DOHH2 (cell line): ENCODE results near the gene DLX4.

ENCODE experiments used
- H3F3A ChIP-seq: fragments of 200-600 bp; sonication (generic), shearing (Covaris generic); 2 replicates; pipeline ENCODE4 v1.6.0; 2016; ENCODE audit warnings: antibody characterized with exemption, mild to moderate bottlenecking; ENCODE audit not compliant: control insufficient read depth, insufficient read depth
- H3K27ac ChIP-seq: fragments of 200-600 bp; sonication (generic); 2 replicates; pipeline ENCODE4 v1.5.1; 2014; ENCODE audit warnings: low read depth, mild to moderate bottlenecking, low read length, moderate library complexity
- H3K27me3 ChIP-seq: fragments of 200-600 bp; sonication (generic); 2 replicates; pipeline ENCODE4 v1.6.1; 2014; ENCODE audit warnings: mild to moderate bottlenecking, low read length, mixed read lengths; ENCODE audit not compliant: control insufficient read depth
- H3K36me3 ChIP-seq: fragments of 200-600 bp; sonication (generic); 2 replicates; pipeline ENCODE4 v1.6.1; 2014; ENCODE audit warnings: mild to moderate bottlenecking, low read length, moderate library complexity, mixed read lengths; ENCODE audit not compliant: control insufficient read depth
- H3K4me1 ChIP-seq: fragments of 200-600 bp; sonication (generic); 2 replicates; pipeline ENCODE4 v1.6.1; 2014; ENCODE audit warnings: mild to moderate bottlenecking, low read length, mixed read lengths; ENCODE audit not compliant: control insufficient read depth
- H3K4me2 ChIP-seq: fragments of 200-600 bp; sonication (generic); 2 replicates; pipeline ENCODE4 v1.6.0; 2014; ENCODE audit warnings: mild to moderate bottlenecking, low read length, moderate library complexity
- H3K4me3 ChIP-seq: fragments of 200-600 bp; sonication (generic); 2 replicates; pipeline ENCODE4 v1.5.1; 2014; ENCODE audit warnings: mild to moderate bottlenecking, low read length, mixed read lengths
- H3K79me2 ChIP-seq: fragments of 200-600 bp; sonication (generic); 2 replicates; pipeline ENCODE4 v1.6.1; 2014; ENCODE audit warnings: mild to moderate bottlenecking, low read length, mixed read lengths; ENCODE audit not compliant: control insufficient read depth
- H3K9me2 ChIP-seq: fragments of 200-600 bp; sonication (generic); replicated peaks from 2 replicates; pipeline ENCODE4 v1.6.1; 2014; ENCODE audit warnings: mild to moderate bottlenecking, low read length, mixed read lengths; ENCODE audit not compliant: control insufficient read depth
- H3K9me3 ChIP-seq: fragments of 200-600 bp; sonication (generic); 2 replicates; pipeline ENCODE4 v1.6.1; 2014; ENCODE audit warnings: antibody characterized with exemption, low read length, mixed read lengths; ENCODE audit not compliant: control insufficient read depth, insufficient read depth
- H4K20me1 ChIP-seq: fragments of 200-600 bp; sonication (generic); 2 replicates; pipeline ENCODE4 v1.6.0; 2014; ENCODE audit warnings: low read depth, mild to moderate bottlenecking, antibody characterized with exemption, low read length, moderate library complexity; ENCODE audit not compliant: control insufficient read depth, insufficient read depth
- EZH2phosphoT487 ChIP-seq: fragments of 200-600 bp; sonication (generic); IDR thresholded peaks from 2 replicates; pipeline ENCODE4 v1.6.1; 2017; ENCODE audit warnings: borderline replicate concordance, mild to moderate bottlenecking, antibody characterized with exemption, low read length, moderate library complexity, mixed read lengths
- TF ChIP-seq, protein P1 (sequence below): fragments of 200-600 bp; sonication (generic); IDR thresholded peaks from one replicate; pipeline ENCODE4 v1.5.1; 2014; ENCODE audit warnings: antibody characterized with exemption, mild to moderate bottlenecking, low read depth, low read length; ENCODE audit not compliant: poor library complexity, severe bottlenecking

Gene DLX4

DNA sequence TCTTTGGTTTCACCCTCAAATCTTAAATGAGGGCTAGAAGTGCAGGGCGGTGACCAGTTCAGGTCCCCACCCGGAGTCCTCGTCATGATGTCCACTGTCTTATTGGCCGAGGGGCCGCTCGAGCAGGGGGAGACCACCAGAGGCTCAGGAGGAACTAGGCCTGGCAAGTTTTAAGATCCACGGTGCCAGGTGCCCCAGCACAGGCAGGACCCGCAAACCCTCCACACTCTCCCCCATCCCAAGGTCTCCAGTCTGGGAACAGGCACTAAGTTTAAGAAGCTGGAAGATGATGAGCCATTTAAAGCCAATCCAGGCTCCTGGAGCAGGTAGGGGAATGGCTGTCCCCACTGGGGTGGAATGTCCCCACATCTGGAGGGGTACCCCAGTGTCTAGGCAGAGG, 21.9 kb downstream of the DLX4 start:
- Histone ChIP-seq H4K20me1 (no peaks in the 10 kb centered on the region), H3K79me2 (no peaks in the 10 kb centered on the region), H3F3A (no peaks in the 10 kb centered on the region), H3K27ac (no peak overlapping the region), H3K27me3 (peaks cover 42% of the 10 kb centered on the region), H3K36me3 (no peaks in the 10 kb centered on the region), H3K9me2 (no peaks in the 10 kb centered on the region), H3K4me3 (no peak overlapping the region), H3K9me3 (no peaks in the 10 kb centered on the region), H3K4me2 (no peak overlapping the region), H3K4me1 (no peaks in the 10 kb centered on the region)
- TF ChIP-seq, protein P1, sequence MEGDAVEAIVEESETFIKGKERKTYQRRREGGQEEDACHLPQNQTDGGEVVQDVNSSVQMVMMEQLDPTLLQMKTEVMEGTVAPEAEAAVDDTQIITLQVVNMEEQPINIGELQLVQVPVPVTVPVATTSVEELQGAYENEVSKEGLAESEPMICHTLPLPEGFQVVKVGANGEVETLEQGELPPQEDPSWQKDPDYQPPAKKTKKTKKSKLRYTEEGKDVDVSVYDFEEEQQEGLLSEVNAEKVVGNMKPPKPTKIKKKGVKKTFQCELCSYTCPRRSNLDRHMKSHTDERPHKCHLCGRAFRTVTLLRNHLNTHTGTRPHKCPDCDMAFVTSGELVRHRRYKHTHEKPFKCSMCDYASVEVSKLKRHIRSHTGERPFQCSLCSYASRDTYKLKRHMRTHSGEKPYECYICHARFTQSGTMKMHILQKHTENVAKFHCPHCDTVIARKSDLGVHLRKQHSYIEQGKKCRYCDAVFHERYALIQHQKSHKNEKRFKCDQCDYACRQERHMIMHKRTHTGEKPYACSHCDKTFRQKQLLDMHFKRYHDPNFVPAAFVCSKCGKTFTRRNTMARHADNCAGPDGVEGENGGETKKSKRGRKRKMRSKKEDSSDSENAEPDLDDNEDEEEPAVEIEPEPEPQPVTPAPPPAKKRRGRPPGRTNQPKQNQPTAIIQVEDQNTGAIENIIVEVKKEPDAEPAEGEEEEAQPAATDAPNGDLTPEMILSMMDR: no peak
- TF ChIP-seq EZH2phosphoT487: no peak

GRCh38 chr17:49991409-49991808, 22.4 kb downstream of the DLX4 start:
- Histone ChIP-seq H3K79me2 (no peaks in the 10 kb centered on the region), H3K36me3 (no peaks in the 10 kb centered on the region), H3K4me3 (no peak overlapping the region), H3K27ac (no peak overlapping the region), H3F3A (no peaks in the 10 kb centered on the region), H3K4me2 (no peak overlapping the region), H3K4me1 (peaks cover under 1% of the 10 kb centered on the region), H3K9me3 (no peaks in the 10 kb centered on the region), H3K9me2 (no peaks in the 10 kb centered on the region), H4K20me1 (no peaks in the 10 kb centered on the region), H3K27me3 (peaks cover 46% of the 10 kb centered on the region)
- TF ChIP-seq, protein P1: no peak
- no peak for TF ChIP-seq EZH2phosphoT487

DNA sequence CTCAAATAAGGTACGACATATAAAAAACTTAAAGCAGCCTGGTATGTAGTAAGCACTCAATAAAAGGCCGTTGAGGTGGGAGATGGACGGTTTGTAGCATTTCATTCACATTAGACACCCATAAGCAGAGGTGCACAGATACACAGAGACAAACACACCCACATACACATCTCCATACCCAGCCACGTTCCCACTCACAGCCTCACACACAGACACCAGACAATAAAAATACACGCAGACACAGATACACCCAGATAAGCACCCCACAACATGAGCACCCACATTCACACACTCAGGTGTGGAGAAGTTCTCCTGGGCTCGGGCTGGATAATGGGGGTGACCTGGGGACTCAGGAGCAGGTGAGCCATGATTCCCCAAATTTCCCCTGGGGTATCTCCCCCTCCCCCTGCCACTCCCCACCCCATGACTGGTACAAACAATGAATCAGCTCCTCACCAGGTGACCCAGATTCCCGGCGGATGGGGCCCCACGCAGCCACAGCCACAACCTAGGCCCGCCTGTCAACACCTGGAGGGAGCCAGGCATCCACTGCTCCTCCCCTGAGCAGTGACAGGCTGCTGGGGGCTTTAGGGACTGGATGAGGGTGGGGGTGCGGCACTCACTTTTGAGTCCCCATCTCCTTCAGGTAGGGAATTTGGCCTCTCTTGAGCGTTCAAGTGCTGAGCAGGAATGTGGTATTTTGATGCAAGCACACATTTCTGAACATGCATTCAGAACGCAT, 23.4 kb downstream of the DLX4 start:
- no peaks in the 10 kb centered on the region for H3K79me2 ChIP-seq
- no peaks in the 10 kb centered on the region for H3F3A ChIP-seq
- H4K20me1 ChIP-seq: no peaks in the 10 kb centered on the region
- peaks cover 53% of the 10 kb centered on the region for H3K27me3 ChIP-seq
- no peaks in the 10 kb centered on the region for H3K9me2 ChIP-seq
- no peaks in the 10 kb centered on the region for H3K9me3 ChIP-seq
- TF ChIP-seq, protein P1: no peak
- TF ChIP-seq EZH2phosphoT487: no peak
- peaks cover 5% of the 10 kb centered on the region for H3K4me1 ChIP-seq
- H3K4me2 ChIP-seq: no peak overlapping the region
- no peak overlapping the region for H3K4me3 ChIP-seq
- no peaks in the 10 kb centered on the region for H3K36me3 ChIP-seq
- H3K27ac ChIP-seq: no peak overlapping the region
